Measurements from ENCODE around the gene PDE6H. TPM values are rescaled to one million over a fixed set of nuclear protein-coding genes. Genes with fewer than 3 reads are reported as not detected.

PDE6H gene
- total and polyA plus RNA-seq, 2 donors (not counting 1 experiment from before 2014, with no cell fraction given) = not detected

GRCh38 chr12:14993117-14993516, 20.3 kb downstream of the PDE6H start:
- Histone ChIP-seq H3K4me1 (ENCODE audit: control insufficient read depth, extremely low read depth, insufficient read depth, low read length) (no peaks in the 10 kb centered on the region), H3K4me2 (ENCODE audit: extremely low read depth, insufficient read depth, low read length) (no peak overlapping the region), H3K79me2 (ENCODE audit: control insufficient read depth, insufficient read depth, low read length) (no peaks in the 10 kb centered on the region), H3K9ac (ENCODE audit: insufficient read depth, low read length) (no peak overlapping the region), H3K36me3 (ENCODE audit: control insufficient read depth, insufficient read depth, low read length) (no peaks in the 10 kb centered on the region), H4K20me1 (ENCODE audit: control insufficient read depth, extremely low read depth, insufficient read depth, low read length) (no peaks in the 10 kb centered on the region), H3K27ac (ENCODE audit: insufficient read depth, low read length) (no peak overlapping the region), H2AFZ (ENCODE audit: low read length) (no peak overlapping the region), H3K27me3 (ENCODE audit: control insufficient read depth, insufficient read depth, low read length) (no peaks in the 10 kb centered on the region), H3K4me3 (replicated peaks in 1 of 4; ENCODE audit: control extremely low read depth in 1 of 4, insufficient read depth in 1 of 4, low read depth in 3 of 4, low read length in 4 of 4) (no peak overlapping the region), H3K9me3 (ENCODE audit: control insufficient read depth, insufficient read depth, low read depth, low read length) (no peaks in the 10 kb centered on the region)
- no peak for TF ChIP-seq EZH2 (IDR thresholded peaks at IDR 0.05; ENCODE audit: low read length, missing control alignments)
- no peak for TF ChIP-seq CTCF (conservative IDR thresholded peaks at IDR 0.05 in 1 of 2, IDR thresholded peaks at IDR 0.05 in 1 of 2; ENCODE audit: low read depth in 1 of 2, low read length in 2 of 2)
- peak in 1 of 2 donors; percentile 38 for DNase-seq (ENCODE audit: low read depth in 2 of 2)

GRCh38 chr12:14993537-14994266, 20.9 kb downstream of the PDE6H start:
- no peak for TF ChIP-seq CTCF (conservative IDR thresholded peaks at IDR 0.05 in 1 of 2, IDR thresholded peaks at IDR 0.05 in 1 of 2; ENCODE audit: low read depth in 1 of 2, low read length in 2 of 2)
- no peak for TF ChIP-seq EZH2 (IDR thresholded peaks at IDR 0.05; ENCODE audit: low read length, missing control alignments)
- Histone ChIP-seq H3K27me3 (ENCODE audit: control insufficient read depth, insufficient read depth, low read length) (no peaks in the 10 kb centered on the region), H3K4me1 (ENCODE audit: control insufficient read depth, extremely low read depth, insufficient read depth, low read length) (no peaks in the 10 kb centered on the region), H3K36me3 (ENCODE audit: control insufficient read depth, insufficient read depth, low read length) (no peaks in the 10 kb centered on the region), H4K20me1 (ENCODE audit: control insufficient read depth, extremely low read depth, insufficient read depth, low read length) (no peaks in the 10 kb centered on the region), H3K9ac (ENCODE audit: insufficient read depth, low read length) (no peak overlapping the region), H3K27ac (ENCODE audit: insufficient read depth, low read length) (no peak overlapping the region), H3K4me3 (replicated peaks in 1 of 4; ENCODE audit: control extremely low read depth in 1 of 4, insufficient read depth in 1 of 4, low read depth in 3 of 4, low read length in 4 of 4) (no peak overlapping the region), H3K4me2 (ENCODE audit: extremely low read depth, insufficient read depth, low read length) (no peak overlapping the region), H2AFZ (ENCODE audit: low read length) (no peak overlapping the region), H3K9me3 (ENCODE audit: control insufficient read depth, insufficient read depth, low read depth, low read length) (no peaks in the 10 kb centered on the region), H3K79me2 (ENCODE audit: control insufficient read depth, insufficient read depth, low read length) (no peaks in the 10 kb centered on the region)
- peak; percentile 19 to 73 for DNase-seq (ENCODE audit: low read depth in 2 of 2)

- no peak overlapping the region for H3K4me2 ChIP-seq (ENCODE audit: extremely low read depth, insufficient read depth, low read length)
- no peaks in the 10 kb centered on the region for H3K4me1 ChIP-seq (ENCODE audit: control insufficient read depth, extremely low read depth, insufficient read depth, low read length)
- H4K20me1 ChIP-seq (ENCODE audit: control insufficient read depth, extremely low read depth, insufficient read depth, low read length) = no peaks in the 10 kb centered on the region
- no peak overlapping the region for H2AFZ ChIP-seq (ENCODE audit: low read length)
- no peak overlapping the region for H3K27ac ChIP-seq (ENCODE audit: insufficient read depth, low read length)
- no peak overlapping the region for H3K9ac ChIP-seq (ENCODE audit: insufficient read depth, low read length)
- H3K4me3 ChIP-seq (replicated peaks in 1 of 4; ENCODE audit: control extremely low read depth in 1 of 4, insufficient read depth in 1 of 4, low read depth in 3 of 4, low read length in 4 of 4) = no peak overlapping the region
- no peaks in the 10 kb centered on the region for H3K36me3 ChIP-seq (ENCODE audit: control insufficient read depth, insufficient read depth, low read length)
- TF ChIP-seq EZH2 (IDR thresholded peaks at IDR 0.05; ENCODE audit: low read length, missing control alignments) (no peak), CTCF (conservative IDR thresholded peaks at IDR 0.05 in 1 of 2, IDR thresholded peaks at IDR 0.05 in 1 of 2; ENCODE audit: low read depth in 1 of 2, low read length in 2 of 2) (no peak)
- peak in 1 of 2 donors; percentile 15 for DNase-seq (ENCODE audit: low read depth in 2 of 2)
- H3K79me2 ChIP-seq (ENCODE audit: control insufficient read depth, insufficient read depth, low read length) = no peaks in the 10 kb centered on the region
- no peaks in the 10 kb centered on the region for H3K9me3 ChIP-seq (ENCODE audit: control insufficient read depth, insufficient read depth, low read depth, low read length)
- H3K27me3 ChIP-seq (ENCODE audit: control insufficient read depth, insufficient read depth, low read length) = no peaks in the 10 kb centered on the region
These were observed 21.8 kb downstream of the PDE6H start for GRCh38 chr12:14994610-14995009.
